DND-41 (cell line): ENCODE results near the gene PRICKLE2.

ENCODE experiments used
- CTCF ChIP-seq: IDR thresholded peaks from 2 replicates; pipeline ENCODE4 v1.5.1; 2012; ENCODE audit warnings: borderline replicate concordance, low read length, moderate library complexity, mild to moderate bottlenecking; ENCODE audit not compliant: poor library complexity, severe bottlenecking; ENCODE audit errors: extremely low read depth
- EZH2 ChIP-seq: IDR thresholded peaks from 3 replicates; pipeline ENCODE4 v1.6.1; 2012; ENCODE audit warnings: borderline replicate concordance, low read depth, mild to moderate bottlenecking, moderate library complexity, low read length, inconsistent platforms; ENCODE audit not compliant: severe bottlenecking

DNA sequence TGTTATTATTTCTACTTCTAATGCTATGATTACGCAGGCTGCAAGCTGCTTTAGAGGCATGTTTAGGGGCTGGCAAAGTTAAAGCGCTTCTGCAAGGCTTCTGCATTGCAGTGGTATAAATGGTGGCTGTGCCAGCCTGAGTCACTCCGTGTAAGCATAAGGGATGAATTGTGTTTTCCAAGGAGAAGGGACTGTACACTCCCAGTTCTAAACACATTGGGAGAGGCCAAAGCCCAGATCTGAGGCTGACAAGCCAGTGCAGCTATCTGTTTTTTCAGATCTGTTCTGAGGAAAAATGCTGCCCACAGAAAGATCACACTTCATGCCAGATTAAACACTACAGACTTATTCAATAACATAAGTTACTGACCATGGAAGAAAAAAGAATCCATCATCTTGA, 83.8 kb downstream of the PRICKLE2 start:
- TF ChIP-seq EZH2 (no peak), CTCF (no peak)
